B cell (primary cell): ENCODE measurements around the gene RAD51B. TPM values are rescaled to one million over a fixed set of nuclear protein-coding genes. Genes with fewer than 3 reads are reported as not detected.

ENCODE experiments used
- ATAC-seq: fragments of 200-7000 bp; cut with Tn5 transposase; one replicate; pipeline ENCODE4 v1.10.0; 2021; ENCODE audit warnings: low read depth, mild to moderate bottlenecking, moderate number of reproducible peaks, moderate library complexity
- CTCF ChIA-PET: fragments of 350-600 bp; sonication (Branson Sonifier 250); formaldehyde crosslinking; loops from one replicate; lab custom pipeline; 2021; ENCODE audit warnings: antibody characterized with exemption, inconsistent platforms; lab: Charles Lee
- POLR2A ChIA-PET: fragments of 350-600 bp; sonication (Branson Sonifier 250); formaldehyde crosslinking; loops from one replicate; lab custom pipeline; 2021; ENCODE audit warnings: antibody characterized with exemption; lab: Charles Lee
- DNase-seq: peaks from one replicate; pipeline ENCODE4 v3.0.0; 2013
- H2AFZ ChIP-seq: 2 replicates; pipeline ENCODE4 v1.6.1; 2012; ENCODE audit warnings: mild to moderate bottlenecking, low read depth, low read length; ENCODE audit not compliant: insufficient read depth, poor library complexity, severe bottlenecking
- H3K27ac ChIP-seq, 2 donors: 1 replicate in 1 of 2; 2 replicates in 1 of 2; pipeline ENCODE4 v1.5.1; 2012 to 2013; ENCODE audit warnings: low read length in 2 of 2, mild to moderate bottlenecking in 2 of 2, moderate library complexity in 1 of 2
- H3K27me3 ChIP-seq, 4 experiments: fragments of 200-600 bp in 1 of 4; sonication (generic) in 1 of 4; replicated peaks in 1 of 4; 1 replicate in 2 of 4; 2 replicates in 2 of 4; pipeline versions ENCODE4 v1.6.1 to v1.7.0; 2013 to 2016; ENCODE audit warnings: low read length in 3 of 4, mild to moderate bottlenecking in 2 of 4, mixed read lengths in 1 of 4, moderate library complexity in 1 of 4; ENCODE audit not compliant: insufficient read depth in 4 of 4, control insufficient read depth in 3 of 4; ENCODE audit errors: control extremely low read depth in 1 of 4
- H3K36me3 ChIP-seq, 2 experiments: replicated peaks in 1 of 2; 1 replicate in 1 of 2; 2 replicates in 1 of 2; pipeline versions ENCODE4 v1.6.1 to v1.7.1; 2013; ENCODE audit warnings: low read length in 1 of 2; ENCODE audit not compliant: insufficient read depth in 2 of 2, control insufficient read depth in 1 of 2; ENCODE audit errors: control extremely low read depth in 1 of 2, extremely low read depth in 1 of 2
- H3K4me1 ChIP-seq, 2 donors: fragments of 200-600 bp in 1 of 2; sonication (generic) in 1 of 2; 1 replicate in 1 of 2; 2 replicates in 1 of 2; pipeline versions ENCODE4 v1.5.1 to v1.6.1; 2013 to 2017; ENCODE audit warnings: low read length in 2 of 2; ENCODE audit not compliant: control insufficient read depth in 2 of 2, insufficient read depth in 2 of 2
- H3K4me2 ChIP-seq: replicated peaks from 2 replicates; pipeline ENCODE3; 2012; ENCODE audit warnings: mild to moderate bottlenecking, low read depth, low read length; ENCODE audit not compliant: poor library complexity, severe bottlenecking
- H3K4me3 ChIP-seq, 5 experiments: fragments of 200-600 bp in 1 of 5; sonication (generic) in 1 of 5; 1 replicate in 3 of 5; 2 replicates in 2 of 5; pipeline versions ENCODE4 v1.5.1 to v1.7.0; 2011 to 2016; ENCODE audit warnings: low read length in 4 of 5, mild to moderate bottlenecking in 4 of 5, low read depth in 2 of 5, control low read depth in 1 of 5, moderate library complexity in 1 of 5; ENCODE audit not compliant: insufficient read depth in 1 of 5; ENCODE audit errors: control extremely low read depth in 1 of 5, extremely low read depth in 1 of 5
- H3K79me2 ChIP-seq: fragments of 200-600 bp; sonication (generic); one replicate; pipeline ENCODE4 v1.6.0; 2016; ENCODE audit warnings: low read length; ENCODE audit not compliant: control insufficient read depth, insufficient read depth
- H3K9ac ChIP-seq: fragments of 200-600 bp; sonication (generic); 2 replicates; pipeline ENCODE4 v1.6.1; 2017; ENCODE audit warnings: mild to moderate bottlenecking, low read length, moderate library complexity
- H3K9me3 ChIP-seq, 3 donors: one replicate each; pipeline versions ENCODE4 v1.6.1 to v1.7.1; 2013; ENCODE audit warnings: low read length in 2 of 3; ENCODE audit not compliant: control insufficient read depth in 2 of 3, insufficient read depth in 1 of 3; ENCODE audit errors: control extremely low read depth in 1 of 3
- H4K20me1 ChIP-seq: 2 replicates; pipeline ENCODE4 v1.6.0; 2012; ENCODE audit warnings: mild to moderate bottlenecking, low read length; ENCODE audit not compliant: insufficient read depth, control insufficient read depth, poor library complexity, severe bottlenecking
- H3K27ac Mint-ChIP-seq: one replicate; pipeline ENCODE4 v1.8.0; 2021; ENCODE audit warnings: mixed read lengths
- H3K27me3 Mint-ChIP-seq: one replicate; pipeline ENCODE4 v1.8.0; 2021; ENCODE audit warnings: mixed read lengths
- H3K4me1 Mint-ChIP-seq: one replicate; pipeline ENCODE4 v1.8.0; 2021; ENCODE audit warnings: mixed read lengths
- H3K4me3 Mint-ChIP-seq: one replicate; pipeline ENCODE4 v1.8.0; 2021; ENCODE audit warnings: mixed read lengths
- H3K9me3 Mint-ChIP-seq: one replicate; pipeline ENCODE4 v1.8.0; 2022; ENCODE audit warnings: mixed read lengths; ENCODE audit not compliant: insufficient read depth
- EZH2 ChIP-seq: IDR thresholded peaks from 2 replicates; pipeline ENCODE4 v1.6.1; 2012; ENCODE audit warnings: borderline replicate concordance, low read depth, mild to moderate bottlenecking, moderate library complexity, low read length; ENCODE audit not compliant: insufficient read depth, poor library complexity, severe bottlenecking
- WGBS: methylation state at CpG from one replicate; pipeline ENCODE4 v1.1.5; 2013; ENCODE audit warnings: missing lambda C conversion rate; ENCODE audit not compliant: insufficient coverage; 5-methylcytosine and 5-hydroxymethylcytosine counted together
- intact Hi-C: fragments of 100-400 bp; cut with micrococcal nuclease; formaldehyde crosslinking; loops from one replicate; pipeline ENCODE4 v1.10.0; 2022
- polyA plus RNA-seq: library from polyadenylated mRNA; depleted of rRNA; stranded (reverse); fragments of >200 nt; gene quantifications from 2 replicates; pipeline ENCODE4 v1.2.3, GENCODE V29; 2012
- total RNA-seq, 2 donors: library from RNA; stranded (reverse); fragments of 120-200 nt in 1 of 2; gene quantifications; 1 replicate in 1 of 2; 2 replicates in 1 of 2; pipeline versions ENCODE4 v1.2.3 to v1.2.4, GENCODE V29; 2013 to 2022
- TF ChIP-seq, protein P1 (sequence below): fragments of 200-600 bp; IDR thresholded peaks from one replicate; pipeline ENCODE4 v1.8.0; 2022; ENCODE audit warnings: antibody characterized with exemption, mild to moderate bottlenecking

The RAD51B gene
- total and polyA plus RNA-seq, 2 donors (not counting 1 experiment from before 2014, with no cell fraction given), result 6.5 to 60.6 TPM

DNA sequence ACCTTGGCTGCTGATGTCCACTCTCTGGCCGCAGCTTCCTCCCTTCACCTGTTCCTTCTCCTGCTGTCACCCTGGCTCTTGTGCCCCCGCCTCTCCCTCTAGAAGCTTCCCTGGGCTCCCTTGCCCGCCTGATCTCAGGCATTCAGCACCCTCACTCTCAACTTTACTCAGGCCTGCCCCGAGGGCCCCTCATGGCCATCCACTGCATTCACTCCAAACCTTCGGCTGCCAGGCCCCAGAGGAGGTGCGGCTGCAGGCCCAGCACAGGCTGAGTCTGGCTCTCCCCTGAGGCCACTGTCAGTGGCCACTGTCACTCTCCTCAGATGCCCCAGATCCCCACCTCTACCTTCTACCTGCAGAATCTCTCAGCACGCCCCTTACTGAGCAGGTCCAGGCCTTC lies 789.4 kb downstream of the RAD51B start:
- Histone ChIP-seq H3K27me3 (no peaks in the 10 kb centered on the region), H3K79me2 (no peaks in the 10 kb centered on the region), H3K4me2 (no peak overlapping the region), H3K27ac (no peak overlapping the region), H3K9me3 (peaks cover 0 to 26% (median 7%) of the 10 kb centered on the region in 3 donors), H4K20me1 (no peaks in the 10 kb centered on the region), H3K9ac (no peak overlapping the region), H3K36me3 (no peaks in the 10 kb centered on the region), H2AFZ (no peak overlapping the region), H3K4me1 (peaks cover 17 to 21% of the 10 kb centered on the region in 2 donors), H3K4me3 (no peak overlapping the region)
- CTCF ChIA-PET, result no interaction called here
- ATAC-seq (no peak), DNase-seq (no peak)
- POLR2A ChIA-PET, result no interaction called here
- 96% methylated on average over 7 of the region's 7 CpGs for WGBS
- H3K27ac Mint-ChIP-seq, result no peak overlapping the region
- TF ChIP-seq EZH2, result no peak
- TF ChIP-seq, protein P1, sequence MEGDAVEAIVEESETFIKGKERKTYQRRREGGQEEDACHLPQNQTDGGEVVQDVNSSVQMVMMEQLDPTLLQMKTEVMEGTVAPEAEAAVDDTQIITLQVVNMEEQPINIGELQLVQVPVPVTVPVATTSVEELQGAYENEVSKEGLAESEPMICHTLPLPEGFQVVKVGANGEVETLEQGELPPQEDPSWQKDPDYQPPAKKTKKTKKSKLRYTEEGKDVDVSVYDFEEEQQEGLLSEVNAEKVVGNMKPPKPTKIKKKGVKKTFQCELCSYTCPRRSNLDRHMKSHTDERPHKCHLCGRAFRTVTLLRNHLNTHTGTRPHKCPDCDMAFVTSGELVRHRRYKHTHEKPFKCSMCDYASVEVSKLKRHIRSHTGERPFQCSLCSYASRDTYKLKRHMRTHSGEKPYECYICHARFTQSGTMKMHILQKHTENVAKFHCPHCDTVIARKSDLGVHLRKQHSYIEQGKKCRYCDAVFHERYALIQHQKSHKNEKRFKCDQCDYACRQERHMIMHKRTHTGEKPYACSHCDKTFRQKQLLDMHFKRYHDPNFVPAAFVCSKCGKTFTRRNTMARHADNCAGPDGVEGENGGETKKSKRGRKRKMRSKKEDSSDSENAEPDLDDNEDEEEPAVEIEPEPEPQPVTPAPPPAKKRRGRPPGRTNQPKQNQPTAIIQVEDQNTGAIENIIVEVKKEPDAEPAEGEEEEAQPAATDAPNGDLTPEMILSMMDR, result no peak
- peaks cover 5% of the 10 kb centered on the region for H3K4me1 Mint-ChIP-seq
- no peaks in the 10 kb centered on the region for H3K27me3 Mint-ChIP-seq
- intact Hi-C loops, result no loop called here
- H3K9me3 Mint-ChIP-seq, result no peaks in the 10 kb centered on the region
- no peak overlapping the region for H3K4me3 Mint-ChIP-seq

DNA sequence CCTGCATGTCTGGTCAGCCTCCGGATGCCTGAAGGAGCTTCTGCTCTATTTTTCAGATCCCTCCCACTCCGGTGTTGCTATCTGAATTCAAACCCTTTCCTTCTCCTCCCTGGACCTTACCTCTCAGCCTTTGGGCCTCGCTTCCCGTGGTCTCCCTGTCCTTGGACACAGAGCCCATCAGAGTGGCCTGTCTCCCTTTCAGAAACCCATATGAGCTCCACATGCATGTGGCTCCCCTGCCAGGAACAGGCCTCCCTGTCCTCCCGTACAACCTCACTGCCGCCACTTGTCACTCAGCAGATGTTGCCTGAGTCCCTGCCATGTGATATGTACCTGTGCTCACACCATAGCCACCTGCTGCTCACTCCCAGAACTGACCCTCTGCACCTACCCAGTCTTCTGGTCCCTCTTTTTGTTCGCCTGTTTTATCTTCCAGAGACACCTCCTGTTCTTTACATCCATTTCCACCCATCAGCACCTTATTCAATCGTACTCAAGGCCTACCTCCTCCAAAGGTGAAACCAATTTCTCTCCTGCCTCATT lies 790.7 kb downstream of the RAD51B start:
- H3K27me3 ChIP-seq, result no peaks in the 10 kb centered on the region
- WGBS, result 82% methylated on average over 7 of the region's 8 CpGs
- peaks cover 5% of the 10 kb centered on the region for H3K4me1 Mint-ChIP-seq

More for the DNA sequence above, 790.7 kb downstream of the RAD51B start:
- ChIA-PET POLR2A (interaction anchor here (0.7 kb wide), 1 partner anchor 16 kb away, joined by 4 read pairs; no protein-coding TSS in a partner anchor), CTCF (no interaction called here)
- H3K4me2 ChIP-seq, result no peak overlapping the region
- DNase-seq (no peak), ATAC-seq (no peak)
- H3K36me3 ChIP-seq, result no peaks in the 10 kb centered on the region
- Mint-ChIP-seq H3K27me3 (no peaks in the 10 kb centered on the region), H3K27ac (no peak overlapping the region), H3K4me3 (no peak overlapping the region), H3K9me3 (peaks cover 4% of the 10 kb centered on the region)
- H3K79me2 ChIP-seq, result no peaks in the 10 kb centered on the region
- H3K9me3 ChIP-seq, result peaks cover 0 to 22% (median 12%) of the 10 kb centered on the region in 3 donors
- no peak overlapping the region for H3K4me3 ChIP-seq
- TF ChIP-seq EZH2, result no peak
- TF ChIP-seq, protein P1, result no peak
- no peaks in the 10 kb centered on the region for H4K20me1 ChIP-seq
- no peak overlapping the region for H3K27ac ChIP-seq
- H3K9ac ChIP-seq, result no peak overlapping the region
- peaks cover 17 to 21% of the 10 kb centered on the region in 2 donors for H3K4me1 ChIP-seq
- no peak overlapping the region for H2AFZ ChIP-seq
- intact Hi-C loops, result no loop called here
